Thyroid gland (tissue), 4 donors: Measurements from ENCODE around the gene CD3D. TPM values are rescaled to one million over a fixed set of nuclear protein-coding genes. Genes with fewer than 3 reads are reported as not detected.

Source experiments
- DNase-seq, 2 donors: peaks; one replicate each; pipeline ENCODE4 v3.0.0-alpha.2; 2019
- H3K27ac ChIP-seq, 3 donors: fragments of 200-600 bp; sonication (generic); 1 replicate in 2 of 3; 2 replicates in 1 of 3; pipeline ENCODE4 v1.5.1; 2016 to 2019; ENCODE audit warnings: mild to moderate bottlenecking in 1 of 3, moderate library complexity in 1 of 3
- H3K27me3 ChIP-seq: fragments of 200-600 bp; sonication (generic); one replicate; pipeline ENCODE4 v1.5.1; 2019
- H3K36me3 ChIP-seq, 2 donors: fragments of 200-600 bp; sonication (generic); one replicate each; pipeline ENCODE4 v1.5.1; 2016 to 2019
- H3K4me1 ChIP-seq, 2 donors: fragments of 200-600 bp; sonication (generic); one replicate each; pipeline ENCODE4 v1.5.1; 2017 to 2019
- H3K4me3 ChIP-seq, 3 donors: fragments of 200-600 bp; sonication (generic); replicated peaks in 1 of 3; 1 replicate in 2 of 3; 2 replicates in 1 of 3; pipeline ENCODE4 v1.5.1; 2016; ENCODE audit warnings: mild to moderate bottlenecking in 1 of 3
- H3K9me3 ChIP-seq: fragments of 200-600 bp; sonication (generic); one replicate; pipeline ENCODE4 v1.5.1; 2017
- CTCF ChIP-seq, 6 experiments: fragments of 200-600 bp in 3 of 6; fragments of 450-650 bp in 3 of 6; sonication (generic) in 3 of 6; IDR thresholded peaks; one replicate each; pipeline ENCODE4 v1.5.1; 2016 to 2019; ENCODE audit warnings: antibody characterized with exemption in 6 of 6, mild to moderate bottlenecking in 2 of 6, inconsistent platforms in 1 of 6, moderate library complexity in 1 of 6
- POLR2A ChIP-seq, 2 donors: fragments of 450-650 bp; IDR thresholded peaks; one replicate each; pipeline ENCODE4 v1.6.1; 2017; ENCODE audit warnings: antibody characterized with exemption in 2 of 2, mild to moderate bottlenecking in 2 of 2, moderate library complexity in 1 of 2
- WGBS, 2 donors: methylation state at CpG; one replicate each; pipeline ENCODE4 v1.1.5; 2017; 5-methylcytosine and 5-hydroxymethylcytosine counted together
- intact Hi-C: fragments of 100-400 bp; cut with DNase I; formaldehyde crosslinking; loops from one replicate; pipeline ENCODE4 v1.15.1; 2023
- total RNA-seq, 4 donors: library from RNA; depleted of rRNA; stranded (reverse); fragments of >200 nt; gene quantifications; one replicate each; pipeline ENCODE4 v1.2.3, GENCODE V29; 2016

CD3D gene
- total RNA-seq, 4 donors from 2014 or later, result 2.0 to 2.3 (median 2.1) TPM; not detected in 1

DNA sequence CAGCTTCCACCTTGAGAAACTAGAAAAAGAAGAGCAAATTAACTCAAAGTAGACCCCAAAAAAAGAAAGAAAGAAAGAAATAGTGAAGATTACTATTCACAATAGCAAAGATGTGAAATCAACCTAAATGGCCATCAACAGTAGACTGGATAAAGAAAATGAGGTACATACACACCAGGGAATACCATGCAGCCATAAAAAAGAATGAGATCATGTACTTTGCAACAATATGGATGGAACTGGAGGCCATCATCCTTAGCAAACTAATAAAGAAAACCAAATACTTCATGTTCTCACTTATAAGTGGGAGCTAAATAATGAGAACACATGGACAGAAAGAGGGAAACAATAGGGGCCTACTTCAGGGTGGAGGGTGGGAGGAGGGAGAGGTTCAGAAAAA is 13.8 kb downstream of the CD3D start:
- intact Hi-C loops, result no loop called here
- DNase-seq, result no peak
- Histone ChIP-seq H3K9me3 (no peaks in the 10 kb centered on the region), H3K4me1 (no peaks in the 10 kb centered on the region), H3K36me3 (no peaks in the 10 kb centered on the region), H3K4me3 (no peak overlapping the region), H3K27ac (no peak overlapping the region), H3K27me3 (no peaks in the 10 kb centered on the region)
- TF ChIP-seq POLR2A (IDR thresholded peaks at IDR 0.05), result no peak
- no peak for TF ChIP-seq CTCF (IDR thresholded peaks at IDR 0.05)

DNA sequence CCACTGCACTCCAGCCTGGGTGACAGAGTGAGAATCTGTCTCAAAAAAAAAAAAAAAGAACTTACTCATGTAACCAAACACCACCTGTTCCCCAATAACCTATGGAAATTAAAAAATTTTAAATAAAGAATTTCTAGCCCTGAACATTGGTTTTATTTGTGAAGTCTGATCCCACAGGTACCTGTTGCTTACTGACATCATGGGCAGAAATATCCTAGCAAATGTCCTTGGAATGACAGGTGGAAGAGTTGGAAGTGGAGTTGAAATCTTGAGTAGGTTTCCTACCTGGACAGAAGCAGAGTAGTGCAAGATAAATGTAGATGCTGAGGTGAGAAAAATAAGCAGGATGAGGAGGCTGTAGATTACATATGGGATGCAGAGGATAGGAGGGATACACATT is 17.2 kb downstream of the CD3D start:
- intact Hi-C loops, result no loop called here
- H3K27ac ChIP-seq, result no peak overlapping the region
- H3K4me1 ChIP-seq, result peaks cover 0 to 10% of the 10 kb centered on the region in 2 donors
- no peak for DNase-seq
- no peaks in the 10 kb centered on the region for H3K36me3 ChIP-seq
- H3K9me3 ChIP-seq, result no peaks in the 10 kb centered on the region
- no peak for TF ChIP-seq POLR2A (IDR thresholded peaks at IDR 0.05)
- TF ChIP-seq CTCF (IDR thresholded peaks at IDR 0.05), result no peak
- H3K4me3 ChIP-seq, result no peak overlapping the region
- H3K27me3 ChIP-seq, result no peaks in the 10 kb centered on the region

DNA sequence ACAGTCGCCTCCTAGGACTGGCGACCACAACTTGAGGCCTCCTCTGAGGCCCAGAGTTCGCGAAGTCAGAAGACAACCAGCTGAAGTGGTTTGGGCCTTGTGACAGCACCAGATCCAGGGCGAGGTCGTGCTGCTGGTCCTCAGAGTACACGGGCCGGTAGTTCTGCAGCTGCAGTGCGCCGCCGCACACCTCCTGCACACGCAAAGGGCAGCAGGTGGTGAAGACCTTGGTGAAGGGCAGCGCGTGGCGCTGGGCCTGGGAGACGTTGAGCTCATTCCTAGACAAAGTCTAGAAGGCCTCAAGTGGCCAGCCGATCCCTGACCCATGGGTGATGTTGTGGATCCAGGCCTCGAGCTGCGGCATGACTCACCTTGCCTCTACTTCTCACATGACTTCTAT is 19.8 kb downstream of the CD3D start:
- 95% methylated on average over 19 of the region's 19 CpGs for WGBS, 2 donors
- intact Hi-C loops, result no loop called here
- H3K27ac ChIP-seq, result no peak overlapping the region
- DNase-seq, result no peak
- TF ChIP-seq POLR2A (IDR thresholded peaks at IDR 0.05), result no peak
- TF ChIP-seq CTCF (IDR thresholded peaks at IDR 0.05), result no peak
- no peaks in the 10 kb centered on the region for H3K27me3 ChIP-seq
- no peaks in the 10 kb centered on the region for H3K9me3 ChIP-seq
- H3K4me3 ChIP-seq, result no peak overlapping the region
- no peaks in the 10 kb centered on the region for H3K36me3 ChIP-seq
- H3K4me1 ChIP-seq, result peaks cover 0 to 21% of the 10 kb centered on the region in 2 donors

GRCh38 chr11:118321386-118322082 is 21.0 kb downstream of the CD3D start:
- H3K9me3 ChIP-seq, result no peaks in the 10 kb centered on the region
- no peaks in the 10 kb centered on the region for H3K36me3 ChIP-seq
- H3K27me3 ChIP-seq, result no peaks in the 10 kb centered on the region
- WGBS, 2 donors, result 67 to 74% methylated on average over 5 of the region's 5 CpGs
- H3K4me3 ChIP-seq, result no peak overlapping the region
- peak overlapping the region in 1 of 3 donors; percentile 30 for H3K27ac ChIP-seq
- intact Hi-C loops, result no loop called here
- DNase-seq, result no peak
- peaks cover 0 to 21% of the 10 kb centered on the region in 2 donors for H3K4me1 ChIP-seq
- TF ChIP-seq CTCF (IDR thresholded peaks at IDR 0.05), result no peak
- no peak for TF ChIP-seq POLR2A (IDR thresholded peaks at IDR 0.05)

DNA sequence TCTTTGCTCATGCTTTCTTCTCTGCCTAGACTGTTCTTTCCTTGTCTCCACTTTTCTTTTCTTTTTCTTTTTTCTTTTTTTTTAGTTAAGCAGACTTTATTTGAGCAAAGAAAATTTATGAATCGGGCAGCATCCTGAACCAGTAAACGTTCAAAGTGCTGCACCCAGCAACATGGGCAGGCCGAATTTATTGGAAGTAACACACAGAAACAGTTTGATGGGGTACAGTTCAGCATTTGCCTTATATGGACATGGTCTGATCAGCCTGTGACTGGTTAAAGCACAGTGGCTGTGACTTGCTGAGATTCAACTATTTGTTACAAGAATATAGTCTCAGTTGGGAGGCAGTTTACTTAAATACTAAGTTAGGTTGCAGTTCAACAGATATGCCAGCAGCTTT is 22.0 kb downstream of the CD3D start:
- intact Hi-C loops, result no loop called here
- Histone ChIP-seq H3K27me3 (no peaks in the 10 kb centered on the region), H3K36me3 (no peaks in the 10 kb centered on the region), H3K4me1 (peaks cover 0 to 21% of the 10 kb centered on the region in 2 donors), H3K9me3 (no peaks in the 10 kb centered on the region), H3K27ac (no peak overlapping the region), H3K4me3 (no peak overlapping the region)
- TF ChIP-seq POLR2A (IDR thresholded peaks at IDR 0.05) (no peak), CTCF (IDR thresholded peaks at IDR 0.05) (no peak)
- no peak for DNase-seq
- WGBS, 2 donors, result 94 to 95% methylated on average over 3 of the region's 3 CpGs
